HG03139 (cell line): ENCODE measurements around the gene SUSD6.
"Not testable (repeated sequence)": the region's sequence is repeated elsewhere in the genome, so short reads cannot be mapped to it uniquely, and the experiment has no call there.

ENCODE experiments used
- ATAC-seq: cut with Tn5 transposase; IDR thresholded peaks from one replicate; pipeline ENCODE4 v1.9.1; 2021; ENCODE audit not compliant: unreplicated experiment

SUSD6 gene

DNA sequence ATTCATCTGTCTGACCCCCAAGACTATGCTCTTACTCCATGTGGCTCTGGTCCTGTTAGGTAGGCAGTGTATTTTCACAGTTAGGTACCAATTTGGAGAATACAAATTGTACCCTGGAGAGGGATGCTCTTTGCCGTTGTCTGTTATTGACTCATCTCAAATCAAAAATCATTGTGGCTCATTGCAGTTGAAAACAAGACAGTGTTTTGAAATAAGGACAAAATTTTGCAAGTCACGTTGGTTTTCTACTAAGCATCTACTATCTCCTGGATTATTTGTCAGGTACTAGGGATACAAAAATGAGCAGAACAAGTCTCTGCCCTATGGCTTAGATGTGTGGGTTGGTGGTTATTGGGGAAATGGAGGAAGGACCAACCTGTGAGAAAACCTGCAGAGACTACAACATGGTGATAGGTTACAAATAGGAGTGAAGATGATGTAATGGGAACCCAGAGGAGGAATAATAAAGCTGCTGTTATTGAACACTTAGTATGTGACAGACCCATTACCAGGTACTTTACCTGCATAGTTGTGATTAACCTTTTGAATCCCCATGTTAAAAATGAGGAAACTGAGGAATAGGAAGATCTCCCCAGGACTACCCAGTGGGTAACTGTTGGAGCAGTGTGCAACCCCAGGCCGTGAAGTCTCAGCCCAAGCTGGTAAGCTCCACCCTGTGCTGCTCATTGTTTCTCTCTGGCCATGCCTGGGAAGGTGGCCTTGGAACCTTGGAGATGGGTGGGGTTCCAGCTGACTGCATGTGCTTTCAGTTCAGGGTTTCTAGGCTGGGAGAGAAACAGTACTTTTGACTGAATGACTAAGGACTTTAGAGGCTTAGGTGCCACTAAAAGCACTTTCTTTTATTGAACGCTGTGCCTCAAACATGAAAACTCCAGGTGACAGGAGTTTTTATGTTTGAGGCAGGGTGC, 82.7 kb downstream of the SUSD6 start:
- no peak for ATAC-seq

DNA sequence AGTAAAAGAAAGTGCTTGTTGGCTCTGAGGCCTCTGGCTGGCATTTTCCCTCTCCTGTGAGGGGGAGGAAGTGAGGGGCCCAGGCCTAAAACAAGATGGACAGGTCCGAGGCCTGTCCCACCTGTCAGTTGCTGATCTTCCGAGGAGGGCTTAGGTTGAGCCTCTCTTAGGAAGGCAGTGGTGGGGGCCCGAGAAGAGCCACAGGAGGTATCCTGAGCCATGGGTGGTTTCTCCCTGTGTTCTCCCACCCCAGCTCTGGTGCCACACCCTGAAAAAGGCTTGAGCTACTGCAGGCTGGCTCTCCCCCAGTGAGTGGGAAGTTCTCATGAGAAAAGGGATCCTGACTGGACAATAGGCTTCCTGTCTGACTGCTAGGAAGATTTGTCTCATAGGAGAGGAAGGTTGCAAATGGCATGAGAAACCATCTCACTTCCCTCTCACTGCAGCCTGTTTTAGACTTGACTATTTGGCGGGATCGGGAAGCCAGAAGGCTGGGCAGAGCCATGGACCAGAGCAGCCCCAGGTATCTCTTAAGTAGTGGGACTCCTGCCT, 83.4 kb downstream of the SUSD6 start:
- no peak for ATAC-seq

DNA sequence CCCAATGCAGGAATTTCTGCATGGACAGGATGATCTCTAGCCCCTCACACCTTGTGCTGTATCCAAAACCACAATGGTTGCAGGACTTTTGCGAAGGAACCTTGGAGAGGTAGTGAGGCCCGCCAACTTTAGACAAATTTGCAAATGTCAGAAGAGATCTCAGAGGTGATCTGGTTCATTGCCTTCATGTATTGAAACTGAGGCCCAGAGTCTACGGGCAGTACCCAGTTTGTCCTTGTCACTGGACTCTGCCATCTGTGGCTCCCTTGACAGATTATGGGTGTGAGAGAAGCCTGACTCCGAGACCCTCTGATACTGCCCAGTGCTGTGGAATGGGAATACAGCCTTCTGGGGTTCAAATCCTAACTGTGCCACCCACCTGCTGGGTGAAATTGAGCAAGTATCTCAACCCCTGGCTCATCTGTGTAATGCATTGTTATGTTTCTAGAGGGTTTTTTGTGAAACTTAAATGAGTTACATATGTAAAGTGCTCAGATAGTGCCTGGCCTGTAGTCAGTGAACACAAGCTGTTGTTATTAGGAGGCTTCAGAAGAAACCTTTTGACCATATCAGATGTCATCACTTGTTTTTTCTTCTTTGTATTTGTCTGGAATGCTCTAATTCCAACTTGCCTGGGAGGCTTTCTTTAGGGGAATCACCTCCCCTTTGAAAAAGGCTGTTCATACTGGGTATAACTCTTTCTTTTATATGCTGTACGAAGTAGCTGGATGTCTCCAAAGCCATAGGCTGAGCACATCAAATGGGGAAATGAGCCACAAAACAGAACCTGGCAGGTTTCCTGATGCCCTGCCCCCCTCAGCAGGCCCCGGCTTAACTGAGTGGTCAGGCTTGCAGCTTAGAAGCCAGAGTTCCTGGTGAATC, 84.2 kb downstream of the SUSD6 start:
- ATAC-seq, result no peak

DNA sequence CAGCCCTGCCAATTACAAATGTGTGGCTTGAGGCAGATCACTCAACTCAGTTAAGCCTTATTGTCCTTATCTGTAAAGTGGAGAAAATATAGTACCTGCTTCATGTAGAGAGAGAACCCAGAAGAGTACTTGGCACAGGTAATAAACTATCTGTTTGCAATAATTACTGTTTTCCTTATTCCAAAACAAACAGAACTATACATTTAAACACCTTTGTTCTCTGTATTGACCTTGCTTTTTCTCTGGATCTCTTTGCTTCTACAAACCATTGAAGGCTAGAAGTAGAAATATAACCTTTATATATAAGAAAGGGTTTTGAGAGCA, 84.8 kb downstream of the SUSD6 start:
- no peak for ATAC-seq

DNA sequence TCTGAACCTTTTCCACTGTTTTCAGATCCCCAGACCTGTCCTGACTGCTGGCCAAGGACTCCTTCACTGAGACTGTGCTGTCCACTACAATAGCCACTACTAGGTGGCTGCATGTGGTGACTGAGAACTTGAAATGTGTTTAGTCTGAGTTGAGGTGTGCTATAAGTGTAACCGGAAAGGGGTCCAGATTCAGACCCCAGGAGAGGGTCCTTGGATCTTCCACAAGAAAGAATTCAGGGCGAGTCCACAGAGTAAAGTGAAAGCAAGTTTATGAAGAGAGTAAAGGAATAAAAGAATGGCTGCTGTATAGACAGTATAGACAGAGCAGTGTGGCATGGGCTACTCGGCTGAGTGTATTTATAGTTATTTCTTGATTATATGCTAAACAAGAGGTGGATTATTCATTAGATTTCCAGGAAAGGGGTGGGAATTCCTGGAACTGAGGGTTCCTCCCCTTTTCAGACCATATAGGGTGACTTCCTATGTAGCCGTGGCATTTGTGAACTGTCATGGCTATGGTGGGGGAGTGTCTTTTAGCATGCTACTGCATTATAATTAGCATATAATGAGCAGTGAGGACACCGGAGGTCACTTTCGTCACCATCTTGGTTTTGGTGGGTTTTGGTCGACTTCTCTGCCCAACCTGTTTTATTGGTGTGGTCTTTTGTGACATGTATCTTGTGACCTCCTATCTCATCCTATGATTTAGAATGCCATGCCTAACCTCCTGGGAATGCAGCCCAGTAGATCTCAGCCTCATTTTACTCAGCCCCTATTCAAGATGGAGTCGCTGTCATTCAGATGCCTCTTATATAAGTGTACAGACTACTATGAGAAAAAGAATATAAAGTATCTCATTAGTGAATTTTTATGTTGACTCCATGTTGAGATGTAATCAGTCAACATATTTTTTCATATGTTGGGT, 85.5 kb downstream of the SUSD6 start:
- ATAC-seq, result no peak

DNA sequence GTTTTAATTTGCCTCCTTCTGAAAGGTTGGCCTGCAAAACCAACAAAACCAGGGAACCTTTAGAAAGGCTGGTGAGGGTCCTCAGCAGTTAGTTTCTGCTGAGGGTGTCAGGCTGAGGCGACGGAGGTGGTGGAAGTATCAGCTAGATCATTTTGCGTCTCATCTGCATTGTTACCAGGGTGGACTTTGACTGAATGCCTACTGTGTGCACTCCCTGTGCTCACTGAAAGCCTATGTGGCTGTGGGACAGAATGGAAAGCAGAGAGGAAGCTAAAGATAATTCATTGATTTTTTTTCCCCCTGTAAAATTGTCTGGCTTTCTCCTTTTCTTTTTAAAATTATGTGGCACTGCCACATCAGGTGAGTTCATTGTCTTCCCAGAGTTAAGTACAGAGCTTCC, 87.2 kb downstream of the SUSD6 start:
- no peak for ATAC-seq

DNA sequence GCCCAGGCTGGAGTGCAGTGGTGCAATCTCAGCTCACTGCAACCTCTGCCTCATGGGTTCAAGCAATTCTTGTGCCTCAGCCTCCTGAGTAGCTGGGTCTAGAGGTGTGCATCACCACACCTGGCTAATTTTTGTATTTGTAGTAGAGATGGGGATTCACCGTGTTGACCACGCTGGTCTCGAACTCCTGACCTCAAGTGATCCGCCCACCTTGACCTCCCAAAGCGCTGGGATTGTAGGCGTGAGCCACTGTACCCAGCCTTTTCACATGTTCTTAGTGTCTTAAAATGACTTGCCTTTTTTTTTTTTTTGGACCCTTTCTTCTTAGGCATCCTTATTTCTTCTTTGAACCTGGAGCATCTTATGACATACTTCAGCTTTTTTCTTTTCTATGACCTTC, 87.8 kb downstream of the SUSD6 start:
- ATAC-seq, result not testable (repeated sequence)

DNA sequence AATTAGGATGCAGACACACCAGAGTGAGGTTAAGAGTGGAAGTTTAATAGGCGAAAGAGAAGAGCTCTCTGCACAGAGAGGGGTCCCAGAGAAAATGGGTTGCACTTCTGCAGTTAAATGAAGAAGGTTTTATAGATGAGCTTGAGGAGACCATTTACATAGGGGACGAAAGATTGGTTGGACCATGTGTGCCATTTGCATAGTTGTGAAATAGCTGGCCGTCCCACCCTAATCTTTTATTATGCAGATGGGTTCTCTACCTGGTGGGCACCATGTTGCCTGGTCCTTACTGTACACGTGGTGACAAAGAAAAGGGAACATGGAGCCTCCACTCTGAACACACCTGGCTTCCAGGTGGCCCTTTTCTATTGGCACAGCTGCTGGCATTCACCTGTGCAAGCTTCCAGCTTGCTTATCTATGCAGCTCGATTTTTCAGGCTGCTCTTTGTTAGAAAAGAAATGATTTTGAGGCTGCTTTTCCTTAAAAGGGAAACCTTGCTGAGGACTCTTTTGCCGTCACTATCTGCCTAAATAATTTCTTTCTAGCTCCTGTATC, 88.4 kb downstream of the SUSD6 start:
- no peak for ATAC-seq

DNA sequence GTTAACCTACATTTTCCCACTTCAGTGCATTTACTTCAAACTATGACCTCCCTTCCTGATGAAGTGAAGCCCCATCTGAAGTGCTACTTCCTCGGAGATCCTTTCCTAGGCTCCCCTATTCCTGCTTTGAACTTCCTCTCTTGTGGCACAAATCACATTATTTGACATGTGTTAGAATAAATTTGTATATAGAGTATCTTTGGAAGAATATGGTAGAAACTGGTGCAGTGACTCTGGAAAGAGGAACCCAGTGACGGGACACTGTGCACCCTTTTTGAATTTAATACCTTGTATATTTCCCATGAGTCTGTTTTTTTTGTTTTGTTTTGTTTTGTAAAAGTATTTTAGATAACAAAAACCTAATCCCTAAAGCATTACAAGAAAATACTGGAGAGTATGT, 89.2 kb downstream of the SUSD6 start:
- ATAC-seq, result no peak

DNA sequence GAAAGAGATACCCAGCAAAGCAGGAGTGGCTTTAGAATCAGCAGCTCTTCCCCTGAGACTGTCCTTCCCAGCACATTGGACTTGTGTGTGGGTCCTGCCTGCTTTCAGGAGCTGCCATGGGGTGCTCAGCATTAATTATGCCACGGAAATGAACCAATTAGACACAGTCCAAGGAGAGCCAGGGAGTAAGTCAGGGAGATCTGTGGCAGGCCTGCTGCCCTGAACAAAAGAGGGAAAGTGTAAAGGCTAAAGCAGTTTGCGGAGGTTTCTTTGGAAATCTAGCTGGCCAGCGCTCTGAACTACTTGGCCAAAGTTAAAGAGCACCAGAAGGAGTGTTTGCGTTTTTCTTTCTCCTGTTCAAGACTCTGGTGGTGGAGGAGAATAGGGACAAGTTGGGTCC, 89.9 kb downstream of the SUSD6 start:
- no peak for ATAC-seq

DNA sequence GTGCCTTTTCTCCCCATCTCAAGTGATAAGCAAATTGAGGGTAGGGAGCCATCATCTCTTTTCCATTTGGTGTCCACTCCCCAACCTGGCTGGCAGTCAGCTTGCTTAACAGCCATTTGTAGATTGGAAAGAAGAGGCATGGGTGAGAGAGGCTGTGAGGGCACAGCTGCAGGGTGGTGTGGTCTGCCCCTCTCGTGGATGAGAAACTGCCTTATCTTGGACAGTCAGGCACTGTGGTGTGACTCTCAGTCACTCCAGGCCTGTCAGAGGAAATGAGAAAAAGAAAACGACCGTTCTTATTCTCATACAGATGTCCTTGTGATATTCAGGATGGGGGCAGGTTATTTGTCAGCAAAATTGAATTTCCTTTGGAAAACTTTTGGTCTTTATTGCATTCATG, 90.5 kb downstream of the SUSD6 start:
- no peak for ATAC-seq

DNA sequence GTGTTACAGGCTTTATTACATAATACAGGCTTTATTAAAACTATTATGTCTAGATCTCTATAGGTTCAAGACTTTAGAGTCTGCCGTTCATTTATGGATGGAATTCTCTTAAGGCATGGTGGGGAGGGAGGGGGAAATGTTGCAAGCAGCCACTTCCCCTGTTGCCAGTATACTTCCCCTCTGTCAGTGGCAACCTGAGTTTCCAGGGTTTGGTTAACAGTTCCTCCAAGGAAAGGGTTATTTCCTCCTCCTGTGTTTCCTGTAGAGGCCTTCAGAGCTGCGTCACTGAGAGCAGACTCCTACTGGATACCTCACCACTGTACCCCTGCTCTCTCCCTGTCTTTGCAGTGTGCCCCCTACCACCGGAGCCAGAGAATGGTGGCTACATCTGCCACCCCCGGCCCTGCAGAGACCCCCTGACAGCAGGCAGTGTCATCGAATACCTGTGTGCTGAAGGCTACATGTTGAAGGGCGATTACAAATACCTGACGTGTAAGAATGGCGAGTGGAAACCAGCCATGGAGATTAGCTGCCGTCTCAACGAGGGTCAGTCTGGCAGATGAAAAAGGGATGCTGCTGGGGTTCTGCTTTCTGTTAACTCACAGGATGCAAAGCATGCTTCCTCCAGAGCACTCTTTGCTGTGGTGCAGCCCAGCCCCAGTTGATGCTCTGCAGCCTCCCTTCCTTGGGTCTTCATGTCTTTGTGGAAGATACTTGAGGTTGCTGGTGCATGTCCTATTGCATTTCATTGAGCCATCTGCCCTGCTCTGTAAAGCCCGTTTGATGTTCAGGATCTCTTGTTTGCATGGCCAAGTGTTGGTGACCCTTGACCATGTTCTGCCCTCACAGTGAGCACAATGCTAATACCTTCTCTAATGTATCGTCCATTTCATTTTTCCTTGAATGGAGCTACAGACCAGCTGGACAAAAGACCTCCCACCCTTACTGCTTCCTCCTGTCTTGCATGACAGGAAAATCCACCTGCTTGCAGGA, 91.9 kb downstream of the SUSD6 start:
- no peak for ATAC-seq

DNA sequence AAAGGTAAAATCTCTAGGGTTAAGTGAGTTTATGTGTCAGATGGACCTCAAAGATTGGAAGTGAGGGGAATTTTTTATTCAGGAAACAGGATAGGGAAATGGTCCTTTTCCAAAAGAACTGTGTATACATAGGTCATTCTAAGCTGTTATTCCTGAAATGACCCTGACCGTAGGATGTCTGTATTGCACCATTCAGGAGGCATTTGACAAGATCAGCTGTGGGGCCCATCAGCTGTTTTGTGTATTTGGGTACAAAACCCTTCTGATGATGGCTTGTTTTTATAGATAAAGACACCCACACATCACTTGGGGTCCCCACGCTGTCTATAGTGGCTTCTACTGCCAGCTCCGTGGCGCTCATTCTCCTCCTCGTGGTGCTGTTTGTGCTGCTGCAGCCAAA, 92.9 kb downstream of the SUSD6 start:
- ATAC-seq, result no peak

DNA sequence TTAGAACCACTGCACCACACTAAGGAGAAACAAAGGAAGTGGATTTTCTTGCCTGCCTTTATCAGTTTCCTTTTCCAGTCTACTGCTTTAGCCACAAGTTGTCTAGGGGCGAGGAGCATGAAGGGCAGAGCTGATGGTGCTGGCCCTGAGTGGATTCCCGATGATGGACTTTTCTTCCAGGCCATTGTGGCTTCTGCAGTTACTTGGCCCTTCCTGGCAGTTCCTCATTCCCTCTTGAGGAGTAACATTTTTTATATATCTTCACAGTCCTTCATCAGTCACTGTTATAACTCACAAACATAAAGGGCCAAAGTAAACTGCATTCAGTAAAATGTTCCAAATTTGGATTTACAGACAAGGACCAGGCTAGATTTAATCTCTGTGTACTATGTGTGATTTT, 94.3 kb downstream of the SUSD6 start:
- no peak for ATAC-seq

DNA sequence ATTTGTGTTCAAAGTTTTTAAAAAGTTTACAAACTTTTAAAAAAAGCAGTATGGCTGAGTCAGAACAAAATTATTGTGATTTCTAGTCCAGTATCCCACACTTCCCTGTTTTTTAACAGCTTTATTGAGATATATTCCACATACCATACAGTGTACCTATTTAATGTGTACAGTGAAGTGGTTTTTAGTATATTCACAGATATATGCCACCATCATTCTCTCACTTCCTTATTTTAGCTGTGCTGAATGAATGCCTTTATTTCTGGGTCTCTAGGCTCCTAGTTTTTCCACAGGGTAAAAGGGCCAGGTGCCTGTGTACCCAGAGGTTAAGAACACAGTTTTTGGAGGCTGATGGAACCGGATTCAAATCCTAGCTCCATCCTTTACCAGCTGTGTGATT, 96.7 kb downstream of the SUSD6 start:
- no peak for ATAC-seq

DNA sequence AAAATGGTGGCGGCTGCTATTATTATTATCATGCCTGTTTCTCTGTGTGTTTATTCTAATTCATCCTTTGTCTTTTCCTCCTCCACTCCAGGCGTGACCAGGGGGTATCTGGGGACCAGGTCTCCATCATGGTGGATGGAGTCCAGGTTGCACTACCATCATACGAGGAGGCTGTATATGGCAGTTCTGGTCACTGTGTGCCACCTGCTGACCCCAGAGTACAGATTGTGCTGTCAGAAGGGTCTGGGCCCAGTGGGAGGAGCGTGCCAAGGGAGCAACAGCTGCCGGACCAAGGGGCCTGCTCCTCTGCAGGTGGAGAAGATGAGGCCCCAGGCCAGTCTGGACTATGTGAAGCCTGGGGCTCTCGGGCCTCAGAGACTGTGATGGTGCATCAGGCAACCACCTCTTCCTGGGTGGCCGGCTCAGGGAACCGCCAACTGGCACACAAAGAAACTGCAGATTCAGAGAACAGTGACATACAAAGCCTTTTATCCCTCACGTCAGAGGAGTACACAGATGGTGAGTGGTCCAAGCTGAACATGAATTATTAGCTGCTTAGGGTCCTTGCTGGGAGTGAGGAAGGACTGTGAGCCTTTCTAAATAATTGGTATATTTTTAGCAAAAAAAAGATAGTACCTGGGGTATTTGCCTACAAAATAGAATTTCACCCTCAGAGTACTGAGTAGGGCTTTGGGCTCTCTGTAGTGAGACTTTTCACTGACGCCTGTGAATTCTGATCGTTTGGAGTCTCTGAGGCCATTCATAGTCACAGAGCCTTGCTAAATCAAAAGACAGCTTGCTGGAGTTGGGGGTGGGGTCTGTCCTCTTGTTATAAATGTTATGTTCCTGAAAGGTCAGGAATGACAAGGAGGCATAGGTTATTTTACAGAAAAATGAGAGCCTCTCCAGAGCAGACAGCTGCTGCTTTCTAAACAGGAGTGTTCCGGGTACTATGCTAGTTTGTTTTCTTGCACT, 97.5 kb downstream of the SUSD6 start:
- no peak for ATAC-seq

DNA sequence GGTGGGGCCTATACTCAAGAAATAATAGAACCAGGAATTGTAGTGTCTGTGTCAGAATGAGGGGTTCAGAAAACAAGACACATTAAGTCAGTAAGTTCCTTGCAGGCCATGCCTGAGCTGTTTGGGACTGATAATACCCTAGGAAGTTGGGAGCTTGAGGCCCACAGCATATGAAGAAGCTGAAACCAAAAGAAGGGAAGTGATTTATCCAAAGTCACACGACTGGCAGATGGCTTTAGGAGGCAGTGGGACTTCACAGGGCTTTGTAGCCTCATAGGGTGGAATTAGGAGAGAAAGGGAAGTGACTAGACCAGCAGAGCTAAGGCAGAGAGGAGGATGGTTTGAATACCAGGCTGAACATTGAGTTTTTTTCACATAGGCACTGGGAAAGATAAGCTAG, 99.0 kb downstream of the SUSD6 start:
- no peak for ATAC-seq

DNA sequence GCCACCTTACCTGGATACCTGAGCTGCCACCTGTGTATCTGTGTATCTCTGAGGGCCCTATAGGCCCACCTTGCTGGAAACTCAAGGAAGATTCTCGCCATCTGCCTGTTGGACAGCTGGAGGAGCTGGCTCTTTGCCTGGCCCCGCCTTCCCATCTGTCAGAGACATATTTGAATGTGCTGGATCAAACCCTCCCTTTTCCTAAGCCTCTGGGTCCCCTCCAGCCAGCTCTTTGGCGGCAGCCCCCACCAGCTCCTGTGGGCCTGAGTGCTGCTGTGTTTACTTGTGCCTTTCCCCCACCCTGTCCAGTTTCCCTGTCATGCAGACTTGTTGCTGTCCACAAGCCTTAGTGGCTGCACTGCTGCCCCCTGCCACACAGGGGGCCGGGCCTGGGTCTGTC, 99.7 kb downstream of the SUSD6 start:
- ATAC-seq, result no peak
